Spleen (tissue), 11 donors: ENCODE measurements around the gene MINDY4B. TPM values are rescaled to one million over a fixed set of nuclear protein-coding genes. Genes with fewer than 3 reads are reported as not detected.
A peak's percentile ranks its signal among the peaks of the same experiment; 100 is the strongest.

Source experiments
- DNase-seq: peaks from one replicate; pipeline ENCODE4 v3.0.0-alpha.2; 2020
- H3K27ac ChIP-seq, 8 donors: fragments of 200-600 bp; sonication (generic) in 7 of 8; 1 replicate in 4 of 8; 2 replicates in 4 of 8; pipeline versions ENCODE4 v1.5.0 to v1.8.0; 2016 to 2021; ENCODE audit warnings: inconsistent platforms in 4 of 8, mild to moderate bottlenecking in 4 of 8, moderate library complexity in 1 of 8
- H3K27me3 ChIP-seq, 7 donors: fragments of 200-600 bp; sonication (generic) in 6 of 7; replicated peaks in 1 of 7; 1 replicate in 4 of 7; 2 replicates in 3 of 7; pipeline versions ENCODE4 v1.5.0 to v1.8.0; 2016 to 2021; ENCODE audit warnings: inconsistent platforms in 3 of 7, mild to moderate bottlenecking in 1 of 7
- H3K36me3 ChIP-seq, 6 donors: fragments of 200-600 bp; sonication (generic) in 5 of 6; 1 replicate in 4 of 6; 2 replicates in 2 of 6; pipeline versions ENCODE4 v1.5.0 to v1.8.0; 2016 to 2021; ENCODE audit warnings: inconsistent platforms in 2 of 6
- H3K4me1 ChIP-seq, 6 donors: fragments of 200-600 bp; sonication (generic) in 5 of 6; 1 replicate in 3 of 6; 2 replicates in 3 of 6; pipeline versions ENCODE4 v1.5.0 to v1.8.0; 2016 to 2021; ENCODE audit warnings: inconsistent platforms in 3 of 6
- H3K4me3 ChIP-seq, 8 donors: fragments of 200-600 bp; sonication (generic) in 7 of 8; 1 replicate in 4 of 8; 2 replicates in 4 of 8; pipeline versions ENCODE4 v1.5.0 to v1.8.0; 2016 to 2021; ENCODE audit warnings: inconsistent platforms in 4 of 8, mild to moderate bottlenecking in 4 of 8, moderate library complexity in 2 of 8
- H3K9me3 ChIP-seq, 8 donors: fragments of 200-600 bp; sonication (generic) in 7 of 8; 1 replicate in 4 of 8; 2 replicates in 4 of 8; pipeline versions ENCODE4 v1.5.0 to v1.8.0; 2016 to 2021; ENCODE audit warnings: inconsistent platforms in 4 of 8
- POLR2A ChIP-seq, 3 donors: fragments of 450-650 bp; IDR thresholded peaks; one replicate each; pipeline ENCODE4 v1.5.1; 2017; ENCODE audit warnings: antibody characterized with exemption in 3 of 3, mild to moderate bottlenecking in 1 of 3
- POLR2AphosphoS5 ChIP-seq, 3 donors: sonication (generic); formaldehyde crosslinking; IDR thresholded peaks; one replicate each; pipeline ENCODE4 v1.5.1; 2017; ENCODE audit warnings: antibody characterized with exemption in 3 of 3
- WGBS, 5 donors: extraction: QIAGEN DNeasy Blood & Tissue Kit in 3 of 5; methylation state at CpG; one replicate each; pipeline versions ENCODE4 v1.1.5 to v1.1.7; 2013 to 2018; 5-methylcytosine and 5-hydroxymethylcytosine counted together
- intact Hi-C: fragments of 100-400 bp; cut with DNase I; formaldehyde crosslinking; loops from one replicate; pipeline ENCODE4 v1.15.0; 2023; ENCODE audit warnings: low total_unique reads
- polyA plus RNA-seq, 3 donors: library from polyadenylated mRNA; stranded (reverse); fragments of 200-250 nt; gene quantifications; one replicate each; pipeline ENCODE4 v1.2.1, GENCODE V29; 2013
- total RNA-seq, 7 donors: library from RNA; depleted of rRNA in 3 of 7; stranded (reverse); fragments of >200 nt in 3 of 7; fragmentation: NEBNext Ultra II Directional in 4 of 7; extraction: Animal tissue kit (Norgen Biotek cat#: 25700) in 4 of 7; gene quantifications; one replicate each; pipeline versions ENCODE4 v1.1.0 to v1.2.1, GENCODE V29; 2016 to 2021
- TF ChIP-seq, protein P1 (sequence below), 11 experiments: fragments of 200-600 bp in 7 of 11; fragments of 450-650 bp in 4 of 11; sonication (generic) in 4 of 11; IDR thresholded peaks in 8 of 11; conservative IDR thresholded peaks in 3 of 11; 1 replicate in 7 of 11; 2 replicates in 4 of 11; pipeline versions ENCODE4 v1.4.0 to v1.8.0; 2016 to 2021; ENCODE audit warnings: antibody characterized with exemption in 11 of 11, inconsistent platforms in 4 of 11, mild to moderate bottlenecking in 1 of 11
- donor health status: healthy with polysubstance abuse.
- donor health status: DM: no; HTN: no; CAD: no; lungs with moderate emphysema.
- donor health status: DM: no; HTN: no; CAD: no.
- donor health status: Bipolar disorder and iron deficiency.
- donor health status: healthy.
- donor health status: DM: no; HTN: no; CAD: no.
- donor health status: DM: yes; HTN: yes; CAD: no.

MINDY4B gene
- total and polyA plus RNA-seq, 10 donors: not detected

GRCh38 chr3:150830094-150830681, 75.1 kb downstream of the MINDY4B start:
- WGBS, 5 donors: 86 to 90% (median 89%) methylated on average over 6 of the region's 6 CpGs
- Histone ChIP-seq H3K4me1 (no peaks in the 10 kb centered on the region), H3K36me3 (no peaks in the 10 kb centered on the region), H3K27ac (no peak overlapping the region), H3K27me3 (no peaks in the 10 kb centered on the region), H3K9me3 (no peaks in the 10 kb centered on the region), H3K4me3 (no peak overlapping the region)
- DNase-seq: no peak
- intact Hi-C loops: no loop called here
- TF ChIP-seq POLR2AphosphoS5 (IDR thresholded peaks at IDR 0.05) (no peak), POLR2A (IDR thresholded peaks at IDR 0.05) (no peak)
- TF ChIP-seq, protein P1, sequence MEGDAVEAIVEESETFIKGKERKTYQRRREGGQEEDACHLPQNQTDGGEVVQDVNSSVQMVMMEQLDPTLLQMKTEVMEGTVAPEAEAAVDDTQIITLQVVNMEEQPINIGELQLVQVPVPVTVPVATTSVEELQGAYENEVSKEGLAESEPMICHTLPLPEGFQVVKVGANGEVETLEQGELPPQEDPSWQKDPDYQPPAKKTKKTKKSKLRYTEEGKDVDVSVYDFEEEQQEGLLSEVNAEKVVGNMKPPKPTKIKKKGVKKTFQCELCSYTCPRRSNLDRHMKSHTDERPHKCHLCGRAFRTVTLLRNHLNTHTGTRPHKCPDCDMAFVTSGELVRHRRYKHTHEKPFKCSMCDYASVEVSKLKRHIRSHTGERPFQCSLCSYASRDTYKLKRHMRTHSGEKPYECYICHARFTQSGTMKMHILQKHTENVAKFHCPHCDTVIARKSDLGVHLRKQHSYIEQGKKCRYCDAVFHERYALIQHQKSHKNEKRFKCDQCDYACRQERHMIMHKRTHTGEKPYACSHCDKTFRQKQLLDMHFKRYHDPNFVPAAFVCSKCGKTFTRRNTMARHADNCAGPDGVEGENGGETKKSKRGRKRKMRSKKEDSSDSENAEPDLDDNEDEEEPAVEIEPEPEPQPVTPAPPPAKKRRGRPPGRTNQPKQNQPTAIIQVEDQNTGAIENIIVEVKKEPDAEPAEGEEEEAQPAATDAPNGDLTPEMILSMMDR (IDR thresholded peaks at IDR 0.05 in 8 of 11, conservative IDR thresholded peaks at IDR 0.05 in 3 of 11): peak in 1 of 11 experiments; percentile 11

- DNase-seq: no peak
- Histone ChIP-seq H3K4me1 (no peaks in the 10 kb centered on the region), H3K36me3 (no peaks in the 10 kb centered on the region), H3K9me3 (no peaks in the 10 kb centered on the region), H3K27ac (no peak overlapping the region), H3K4me3 (no peak overlapping the region), H3K27me3 (no peaks in the 10 kb centered on the region)
- intact Hi-C loops: no loop called here
- 77 to 89% (median 87%) methylated on average over 6 of the region's 6 CpGs for WGBS, 5 donors
- no peak for TF ChIP-seq POLR2AphosphoS5 (IDR thresholded peaks at IDR 0.05)
- no peak for TF ChIP-seq POLR2A (IDR thresholded peaks at IDR 0.05)
These were observed 75.8 kb downstream of the MINDY4B start for GRCh38 chr3:150829408-150829807.

GRCh38 chr3:150828997-150829396, 76.2 kb downstream of the MINDY4B start:
- Histone ChIP-seq H3K4me1 (no peaks in the 10 kb centered on the region), H3K36me3 (no peaks in the 10 kb centered on the region), H3K4me3 (no peak overlapping the region), H3K9me3 (no peaks in the 10 kb centered on the region), H3K27ac (no peak overlapping the region), H3K27me3 (no peaks in the 10 kb centered on the region)
- no peak for DNase-seq
- TF ChIP-seq POLR2AphosphoS5 (IDR thresholded peaks at IDR 0.05) (no peak), POLR2A (IDR thresholded peaks at IDR 0.05) (no peak)
- TF ChIP-seq, protein P1 (IDR thresholded peaks at IDR 0.05 in 8 of 11, conservative IDR thresholded peaks at IDR 0.05 in 3 of 11): no peak
- intact Hi-C loops: no loop called here
- WGBS, 5 donors: 48 to 96% (median 83%) methylated on average over 2 of the region's 2 CpGs

GRCh38 chr3:150828261-150828660, 77.0 kb downstream of the MINDY4B start:
- WGBS, 5 donors: 82 to 95% (median 91%) methylated on average over 1 of the region's 1 CpG
- DNase-seq: no peak
- intact Hi-C loops: no loop called here
- no peak overlapping the region for H3K4me3 ChIP-seq
- no peaks in the 10 kb centered on the region for H3K9me3 ChIP-seq
- no peaks in the 10 kb centered on the region for H3K27me3 ChIP-seq
- H3K27ac ChIP-seq: no peak overlapping the region
- no peak for TF ChIP-seq POLR2A (IDR thresholded peaks at IDR 0.05)
- no peak for TF ChIP-seq POLR2AphosphoS5 (IDR thresholded peaks at IDR 0.05)
- TF ChIP-seq, protein P1 (IDR thresholded peaks at IDR 0.05 in 8 of 11, conservative IDR thresholded peaks at IDR 0.05 in 3 of 11): no peak
- no peaks in the 10 kb centered on the region for H3K4me1 ChIP-seq
- no peaks in the 10 kb centered on the region for H3K36me3 ChIP-seq
